K562 (cell line): ENCODE results near the gene MALAT1. TPM values are rescaled to one million over a fixed set of nuclear protein-coding genes. Genes with fewer than 3 reads are reported as not detected.

Source experiments
- ARID2 ChIP-seq: fragments of 450-650 bp; IDR thresholded peaks from 2 replicates; pipeline ENCODE4 v1.6.1; 2017; ENCODE audit warnings: antibody characterized with exemption, mild to moderate bottlenecking
- CLOCK ChIP-seq: fragments of 250-450 bp; sonication (Bioruptor Pico); IDR thresholded peaks from 2 replicates; pipeline ENCODE4 v1.4.0; 2020; ENCODE audit warnings: mild to moderate bottlenecking, moderate library complexity, borderline replicate concordance
- HDGF ChIP-seq: fragments of 450-650 bp; IDR thresholded peaks from 2 replicates; pipeline ENCODE4 v1.6.1; 2016
- JUND ChIP-seq, 2 experiments: IDR thresholded peaks; 2 replicates in 1 of 2; 3 replicates in 1 of 2; pipeline ENCODE4 v1.6.1; 2011; ENCODE audit warnings: borderline replicate concordance in 2 of 2, low read depth in 2 of 2, low read length in 2 of 2, improper control_type of control experiment in 1 of 2, missing biosample characterization in 1 of 2, missing genetic modification characterization in 1 of 2, missing genetic modification reagents in 1 of 2
- NFE2L1 ChIP-seq: fragments of 450-650 bp; IDR thresholded peaks from 2 replicates; pipeline ENCODE4 v1.6.1; 2016; ENCODE audit warnings: missing genetic modification characterization, low read depth, mild to moderate bottlenecking, missing compliant biosample characterization, moderate library complexity, borderline replicate concordance
- NRF1 ChIP-seq, 2 experiments: fragments of 450-650 bp; IDR thresholded peaks in 1 of 2; conservative IDR thresholded peaks in 1 of 2; 2 replicates each; pipeline ENCODE4 v1.6.1; 2014; ENCODE audit warnings: mild to moderate bottlenecking in 2 of 2
- RHOXF2B ChIP-seq: fragments of 250-450 bp; sonication (Bioruptor Pico); conservative IDR thresholded peaks from 2 replicates; pipeline ENCODE4 v1.5.1; 2021
- SMARCE1 ChIP-seq: fragments of 450-650 bp; IDR thresholded peaks from 2 replicates; pipeline ENCODE4 v1.7.1; 2016; ENCODE audit warnings: mild to moderate bottlenecking
- SMC3 ChIP-seq: conservative IDR thresholded peaks from 2 replicates; pipeline ENCODE4 v1.6.1; 2011; ENCODE audit warnings: low read depth, low read length, improper control_type of control experiment; ENCODE audit not compliant: insufficient read depth
- ZHX1 ChIP-seq: fragments of 150-350 bp; conservative IDR thresholded peaks from 2 replicates; pipeline ENCODE4 v1.6.1; 2014; ENCODE audit warnings: low read length
- ZNF518B ChIP-seq: fragments of 250-450 bp; sonication (Bioruptor Pico); IDR thresholded peaks from 2 replicates; pipeline ENCODE4 v1.5.0; 2021; ENCODE audit warnings: mild to moderate bottlenecking, moderate library complexity
- polyA plus RNA-seq, 8 experiments: library from polyadenylated mRNA; depleted of rRNA in 4 of 8; stranded (reverse) in 5 of 8; unstranded in 3 of 8; fragments of >200 nt; fragmentation: Nextera tagmentation in 2 of 8; fragmentation: Illumina TruSeq in 1 of 8; extraction: Ambion mirVana in 2 of 8; extraction: Trizol in 1 of 8; gene quantifications; 2 replicates each; pipeline versions ENCODE4 v1.2.1 to v1.2.3, GENCODE V29; 2011 to 2014; ENCODE audit warnings: inconsistent platforms in 1 of 8, missing spikeins in 1 of 8
- total RNA-seq, 7 experiments: library from RNA; depleted of rRNA in 6 of 7; stranded (reverse); fragments of >200 nt in 6 of 7; fragmentation: Illumina TruSeq in 2 of 7; extraction: Trizol in 2 of 7; gene quantifications; 2 replicates each; pipeline versions ENCODE4 v1.2.1 to v1.2.3, GENCODE V29; 2011 to 2021; ENCODE audit warnings: low replicate concordance in 1 of 7
- TF ChIP-seq, protein P1 (sequence below): IDR thresholded peaks from 2 replicates; pipeline ENCODE4 v1.6.1; 2011; ENCODE audit warnings: borderline replicate concordance, low read depth, mild to moderate bottlenecking, moderate library complexity, low read length; ENCODE audit not compliant: insufficient read depth, poor library complexity, severe bottlenecking

MALAT1 gene
- total and polyA plus RNA-seq, 9 of the 15 experiments (the other 6 are each of a cell fraction or from before 2014, with no cell fraction given) = 363 to 8,715 (median 2,351) TPM

DNA sequence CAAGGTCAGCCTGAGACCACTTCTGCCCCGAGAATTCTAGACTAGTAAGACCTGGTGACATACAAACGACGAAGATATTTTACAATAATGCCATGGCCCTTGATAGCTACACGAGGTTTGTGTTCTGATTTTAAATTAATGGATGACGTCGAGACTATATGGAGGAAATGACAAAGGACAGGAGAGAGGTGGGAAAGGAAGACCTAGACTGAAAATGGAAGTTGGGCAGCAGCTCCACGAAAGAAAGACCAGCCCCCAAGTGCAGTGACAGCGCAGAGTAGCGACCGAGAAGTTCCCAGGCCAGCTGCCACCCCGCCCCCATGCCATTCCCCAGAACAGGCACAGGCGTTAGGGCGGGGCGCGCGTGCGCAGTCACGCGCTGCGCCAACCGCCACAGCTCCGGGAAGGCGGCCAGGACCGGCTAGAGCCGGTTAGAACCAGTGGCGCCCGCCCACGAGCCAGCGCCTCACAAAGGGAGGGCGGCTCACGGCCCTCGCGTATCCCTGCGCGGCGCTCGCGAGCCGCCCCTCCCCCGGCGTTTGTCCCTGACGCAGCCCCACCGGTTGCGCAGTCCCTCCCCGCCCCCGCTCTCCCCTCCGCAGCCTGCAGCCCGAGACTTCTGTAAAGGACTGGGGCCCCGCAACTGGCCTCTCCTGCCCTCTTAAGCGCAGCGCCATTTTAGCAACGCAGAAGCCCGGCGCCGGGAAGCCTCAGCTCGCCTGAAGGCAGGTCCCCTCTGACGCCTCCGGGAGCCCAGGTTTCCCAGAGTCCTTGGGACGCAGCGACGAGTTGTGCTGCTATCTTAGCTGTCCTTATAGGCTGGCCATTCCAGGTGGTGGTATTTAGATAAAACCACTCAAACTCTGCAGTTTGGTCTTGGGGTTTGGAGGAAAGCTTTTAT is 1.5 kb upstream of the MALAT1 start (continued):
- TF ChIP-seq CLOCK (CRISPR knock-in tag) = no peak
- 0 out of 2 replicates have a peak, but pooled peaks have one; percentile 19 for TF ChIP-seq SMC3
- TF ChIP-seq NRF1 (conservative IDR thresholded peaks at IDR 0.05 in 1 of 2, IDR thresholded peaks at IDR 0.05 in 1 of 2) = peak; percentile 94 to 95
- TF ChIP-seq ZNF518B = no peak
- TF ChIP-seq ZHX1 = 0 out of 2 replicates have a peak, but pooled peaks have one; percentile 29
- TF ChIP-seq JUND (IDR thresholded peaks at IDR 0.05; ENCODE audit: borderline replicate concordance, low read depth, low read length) = peak; percentile 72; the same call in 1 of the 2 replicates
- no peak for TF ChIP-seq JUND (tag; IDR thresholded peaks at IDR 0.05; ENCODE audit: borderline replicate concordance, low read depth, low read length)
- TF ChIP-seq HDGF = peak; percentile 33; the same call in 1 of the 2 replicates
- TF ChIP-seq, protein P1, sequence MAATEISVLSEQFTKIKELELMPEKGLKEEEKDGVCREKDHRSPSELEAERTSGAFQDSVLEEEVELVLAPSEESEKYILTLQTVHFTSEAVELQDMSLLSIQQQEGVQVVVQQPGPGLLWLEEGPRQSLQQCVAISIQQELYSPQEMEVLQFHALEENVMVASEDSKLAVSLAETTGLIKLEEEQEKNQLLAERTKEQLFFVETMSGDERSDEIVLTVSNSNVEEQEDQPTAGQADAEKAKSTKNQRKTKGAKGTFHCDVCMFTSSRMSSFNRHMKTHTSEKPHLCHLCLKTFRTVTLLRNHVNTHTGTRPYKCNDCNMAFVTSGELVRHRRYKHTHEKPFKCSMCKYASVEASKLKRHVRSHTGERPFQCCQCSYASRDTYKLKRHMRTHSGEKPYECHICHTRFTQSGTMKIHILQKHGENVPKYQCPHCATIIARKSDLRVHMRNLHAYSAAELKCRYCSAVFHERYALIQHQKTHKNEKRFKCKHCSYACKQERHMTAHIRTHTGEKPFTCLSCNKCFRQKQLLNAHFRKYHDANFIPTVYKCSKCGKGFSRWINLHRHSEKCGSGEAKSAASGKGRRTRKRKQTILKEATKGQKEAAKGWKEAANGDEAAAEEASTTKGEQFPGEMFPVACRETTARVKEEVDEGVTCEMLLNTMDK = peak; percentile 25
- TF ChIP-seq NFE2L1 (tag) = no peak
- peak; percentile 51 for TF ChIP-seq SMARCE1
- TF ChIP-seq RHOXF2B (CRISPR knock-in tag) = no peak
- TF ChIP-seq ARID2 = peak; percentile 4; the same call in 1 of the 2 replicates
